HG02938 (cell line): ENCODE results near the gene INVS.
"Not testable (repeated sequence)": the region's sequence is repeated elsewhere in the genome, so short reads cannot be mapped to it uniquely, and the experiment has no call there.

Experiments used
- ATAC-seq: cut with Tn5 transposase; IDR thresholded peaks from one replicate; pipeline ENCODE4 v1.9.1; 2021; ENCODE audit warnings: mild to moderate bottlenecking, moderate library complexity; ENCODE audit not compliant: unreplicated experiment

The INVS gene

DNA sequence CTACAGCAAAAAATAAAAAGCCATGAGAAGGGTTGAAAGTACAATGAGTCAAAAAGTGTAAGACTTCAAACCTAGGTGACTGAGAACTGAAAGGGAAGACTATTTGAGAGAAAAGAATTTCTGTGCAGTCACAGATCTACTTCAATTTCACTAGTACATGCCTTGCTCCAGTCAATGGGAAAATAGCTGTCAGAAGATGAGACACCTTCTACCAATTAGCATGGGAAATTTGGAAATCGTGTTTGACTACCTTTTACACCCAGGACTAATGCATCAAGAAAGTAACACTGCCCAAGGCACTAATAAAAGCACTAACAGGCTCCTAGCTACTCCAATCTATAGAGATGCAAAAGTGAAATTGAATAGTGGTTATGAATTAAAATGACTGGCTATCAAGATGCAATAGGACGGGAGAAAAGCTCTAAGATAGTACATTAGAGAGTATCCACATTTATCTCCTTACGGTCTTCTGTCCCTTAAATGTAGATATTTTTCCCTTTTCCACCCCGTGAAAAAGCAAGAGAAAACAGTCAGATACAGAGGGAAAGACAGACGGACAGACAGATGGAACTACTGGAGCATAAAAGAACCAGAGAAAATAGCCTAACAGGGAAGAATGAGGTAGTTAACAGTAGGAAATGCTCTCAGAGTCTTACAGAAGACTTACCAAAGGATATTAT lies 15.5 kb upstream of the INVS start:
- peak; percentile 37 for ATAC-seq

DNA sequence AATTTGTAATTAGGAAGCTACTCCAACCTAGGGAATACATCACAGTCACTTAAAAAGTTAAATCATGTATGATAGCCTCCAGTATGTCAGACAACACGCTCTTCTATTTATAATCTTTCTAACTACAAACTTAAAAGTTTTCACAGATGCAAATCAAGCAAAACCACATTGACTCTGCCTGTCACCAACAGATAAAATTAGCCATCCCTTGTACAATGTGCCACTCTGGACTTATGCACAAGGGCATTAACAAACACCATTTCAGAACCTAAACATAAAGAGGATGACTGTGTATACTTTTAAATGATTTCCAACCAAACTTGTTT lies 15.0 kb upstream of the INVS start:
- peak; percentile 43 for ATAC-seq

DNA sequence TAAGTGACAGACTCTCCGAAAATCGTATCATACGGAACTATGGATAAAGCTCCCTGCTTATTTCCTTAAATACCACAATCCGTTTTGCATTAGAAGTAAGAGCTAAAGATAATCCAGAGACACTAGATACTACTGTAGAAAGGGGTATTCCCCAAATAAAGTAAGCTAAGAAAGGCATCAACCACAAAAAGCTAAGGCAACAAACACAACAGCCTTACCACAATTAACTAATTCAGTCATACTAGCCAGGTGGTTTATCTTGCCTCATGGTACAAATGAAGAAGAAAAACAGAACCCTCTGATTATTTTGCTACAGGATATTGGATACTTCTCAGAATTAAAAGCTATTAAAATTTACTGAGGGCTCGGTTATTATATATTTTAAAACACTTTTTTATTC lies 14.3 kb upstream of the INVS start:
- ATAC-seq = peak; percentile 87

DNA sequence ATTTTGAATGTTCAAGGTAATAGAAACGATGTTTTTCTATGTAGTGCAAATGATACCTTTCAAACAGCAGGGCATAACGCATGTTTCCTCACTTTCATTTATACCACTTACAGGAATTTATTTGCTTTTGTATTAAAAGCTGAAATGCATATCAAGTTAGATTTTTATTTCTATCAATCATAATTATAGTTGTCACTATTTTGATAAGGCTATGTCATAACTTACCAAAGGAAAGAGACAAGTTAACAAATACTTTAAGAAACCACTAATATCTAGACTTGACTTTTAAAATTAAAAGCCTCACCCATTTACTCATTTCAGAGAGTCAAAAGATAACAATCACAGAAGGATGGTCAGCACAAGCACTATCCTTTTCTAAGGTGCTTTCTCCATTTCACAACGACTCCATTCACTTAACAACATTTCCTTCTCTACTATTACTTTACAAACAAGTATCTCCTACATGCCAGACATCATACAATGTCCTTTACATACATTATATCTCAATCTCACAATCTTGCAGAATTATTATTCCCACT lies 12.9 kb upstream of the INVS start:
- no peak for ATAC-seq

DNA sequence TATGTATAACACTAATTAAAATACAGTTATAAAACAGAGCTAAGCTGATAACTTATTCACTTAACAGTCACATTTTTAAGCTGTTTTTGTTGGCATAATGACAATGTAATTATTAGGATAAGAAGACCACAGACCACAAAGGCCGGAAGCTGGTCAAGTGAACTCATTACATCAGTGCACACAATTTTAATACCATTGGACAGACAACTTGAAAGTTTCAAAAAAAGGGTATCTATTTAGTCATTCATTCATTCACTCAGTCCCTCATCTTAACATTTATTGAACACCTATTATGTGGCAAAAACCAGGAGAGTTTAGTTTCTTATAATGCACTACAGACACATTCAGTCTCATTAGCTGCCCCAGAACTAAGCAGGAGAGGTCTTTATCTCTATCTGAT lies 11.8 kb upstream of the INVS start:
- no peak for ATAC-seq

DNA sequence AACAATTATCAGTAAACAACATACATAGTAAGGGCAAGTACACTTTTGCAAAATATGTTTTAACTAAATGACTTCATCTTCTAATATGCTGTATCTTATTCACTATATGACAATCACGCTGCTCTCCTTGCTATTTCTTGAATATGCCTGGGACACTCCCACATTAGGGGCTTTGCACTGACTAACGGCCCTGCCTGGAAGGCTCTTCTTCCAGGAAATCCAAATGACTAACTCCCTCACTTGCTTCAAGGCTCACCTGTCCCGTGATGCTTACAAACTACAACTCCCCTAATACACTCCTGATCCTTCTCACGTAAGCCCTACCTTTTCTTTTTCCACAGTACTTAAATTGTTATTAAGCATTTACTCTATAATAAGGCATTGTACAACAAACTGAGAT lies 10.8 kb upstream of the INVS start:
- no peak for ATAC-seq

DNA sequence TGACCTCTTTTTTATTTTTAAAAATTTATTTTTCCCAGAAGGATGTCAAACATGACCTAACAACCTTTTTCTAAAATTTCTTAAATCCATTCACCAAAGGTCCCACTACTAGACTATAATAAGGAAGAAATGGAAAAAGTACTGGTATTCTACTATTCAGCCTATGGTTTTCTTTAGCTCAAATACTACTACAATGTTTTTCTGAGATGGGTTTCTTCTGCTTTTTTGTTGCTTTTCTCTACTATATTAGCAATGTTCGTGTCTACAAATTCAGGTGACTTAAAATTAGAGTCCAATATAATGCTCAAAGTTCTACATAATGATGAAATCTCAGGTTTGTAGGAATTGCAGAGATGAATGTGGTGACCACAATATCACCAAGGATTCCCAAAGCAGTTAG lies 8.2 kb upstream of the INVS start:
- ATAC-seq = no peak

DNA sequence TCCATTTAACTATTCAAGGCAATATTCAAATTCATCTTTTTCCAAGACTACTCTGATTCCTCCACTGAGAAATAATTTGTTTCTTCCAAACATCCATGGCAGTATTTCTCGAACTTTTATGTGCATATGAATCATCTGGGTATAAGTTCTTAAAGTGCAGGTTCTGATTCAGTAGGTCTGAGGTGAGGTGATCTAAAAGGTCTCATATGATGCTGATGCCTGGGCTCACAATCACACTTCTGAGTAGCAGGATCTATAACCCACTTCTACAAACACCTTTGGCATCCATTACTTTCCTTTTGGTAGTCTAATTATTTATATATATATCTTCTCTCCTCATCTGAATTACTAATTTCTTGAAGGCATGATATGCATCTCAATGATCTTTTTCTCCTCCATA lies 7.4 kb upstream of the INVS start:
- ATAC-seq = no peak

DNA sequence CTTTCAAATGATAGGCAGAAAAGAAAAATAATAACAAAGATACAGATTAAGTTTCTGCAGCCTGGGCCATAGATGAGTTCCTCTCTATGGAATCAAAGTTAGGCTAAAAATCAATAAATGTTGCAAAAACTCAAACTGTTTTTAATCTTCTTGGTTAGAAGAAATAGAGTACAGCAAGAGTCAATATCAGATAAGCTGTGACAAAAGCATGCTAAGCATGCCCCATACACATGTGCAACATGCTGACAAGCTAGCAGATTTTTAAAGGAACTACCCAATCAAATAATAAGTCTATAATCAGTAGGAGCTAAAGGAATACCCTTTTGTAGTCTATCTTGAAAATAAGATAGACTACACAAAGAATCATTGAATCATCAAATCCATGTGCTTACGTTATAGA lies 7.0 kb upstream of the INVS start:
- ATAC-seq = no peak

DNA sequence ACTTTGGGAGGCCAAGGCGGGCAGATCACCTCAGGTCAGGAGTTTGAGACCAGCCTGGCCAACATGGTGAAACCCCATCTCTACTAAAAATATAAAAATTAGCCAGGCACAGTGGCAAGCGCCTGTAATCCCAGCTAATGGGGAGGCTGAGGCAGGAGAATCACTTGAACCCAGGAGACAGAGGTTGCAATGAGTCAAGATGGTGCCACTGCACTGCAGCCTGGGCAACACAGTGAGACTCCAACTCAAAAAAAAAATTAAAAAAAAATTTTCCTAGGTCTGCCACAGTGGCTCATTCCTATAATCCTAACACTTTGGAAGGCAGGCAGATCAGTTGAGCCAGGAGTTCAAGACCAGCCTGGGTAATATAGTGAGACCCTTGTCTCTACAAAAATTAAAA lies 4.6 kb upstream of the INVS start:
- not testable (repeated sequence) for ATAC-seq

DNA sequence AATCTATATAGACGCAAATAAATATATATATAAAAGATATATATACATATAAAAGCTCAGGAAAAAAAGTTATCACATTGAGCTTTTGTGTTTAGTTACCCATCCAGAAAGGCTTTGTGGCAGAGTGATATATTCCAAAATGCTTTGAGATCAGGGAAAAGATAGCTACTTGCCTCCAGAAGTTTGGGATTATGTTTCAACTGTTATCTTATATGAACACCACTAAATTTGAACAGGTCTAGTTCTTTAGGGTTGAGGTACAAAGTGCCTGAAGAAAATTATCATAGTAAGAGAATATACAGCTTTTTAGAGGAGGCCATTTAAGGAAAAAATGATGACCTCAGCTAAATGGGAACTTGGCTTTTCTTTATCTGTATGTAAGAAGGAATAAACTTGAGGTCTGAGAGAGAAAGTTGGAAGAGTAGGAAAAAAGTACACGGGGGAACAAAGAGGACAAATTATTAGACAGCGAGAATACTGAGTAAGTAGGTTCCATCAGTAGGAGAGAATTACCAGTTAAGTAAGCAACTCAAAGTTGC lies 2.6 kb upstream of the INVS start:
- ATAC-seq = no peak

DNA sequence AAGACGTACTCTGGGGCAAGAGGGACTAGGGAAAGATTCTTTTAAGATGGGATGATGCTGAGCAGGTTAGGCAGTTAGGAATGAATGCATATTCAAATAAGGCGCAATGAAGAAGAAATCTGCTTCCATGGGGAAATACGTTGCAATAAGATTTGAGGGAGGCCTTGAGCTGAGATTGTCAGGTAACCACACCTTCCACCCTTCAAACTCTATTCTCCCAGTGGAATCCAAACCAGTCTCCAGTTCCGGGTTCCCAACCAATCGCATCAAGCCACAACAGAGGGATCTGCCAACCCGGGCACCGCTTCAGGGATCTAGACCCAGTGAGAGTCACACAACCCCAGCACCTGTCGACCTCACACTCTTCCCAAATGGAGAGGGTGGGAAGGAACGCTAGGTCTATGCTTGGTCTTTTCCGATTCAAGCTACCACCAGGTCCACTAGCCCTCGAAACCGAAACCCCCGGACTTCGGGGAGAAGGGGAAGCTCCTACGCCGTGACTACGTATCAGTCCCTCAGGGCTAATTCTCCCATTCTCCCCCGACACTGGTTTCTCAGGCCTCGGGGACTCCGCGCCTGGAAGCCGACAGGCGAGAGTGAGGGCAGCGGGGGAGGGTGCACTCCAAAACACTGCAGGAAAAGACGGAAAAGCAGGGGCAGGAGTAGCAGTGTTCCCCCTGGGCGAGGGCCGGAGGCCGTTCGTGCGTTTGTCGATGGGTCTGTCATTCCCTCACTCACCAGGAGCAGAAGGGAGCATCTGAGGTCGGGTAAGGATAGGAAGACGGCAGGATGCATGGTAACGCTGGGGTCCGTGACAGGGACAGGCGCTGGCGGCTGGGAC lies 777 bp upstream of the INVS start:
- peak; percentile 11 for ATAC-seq

DNA sequence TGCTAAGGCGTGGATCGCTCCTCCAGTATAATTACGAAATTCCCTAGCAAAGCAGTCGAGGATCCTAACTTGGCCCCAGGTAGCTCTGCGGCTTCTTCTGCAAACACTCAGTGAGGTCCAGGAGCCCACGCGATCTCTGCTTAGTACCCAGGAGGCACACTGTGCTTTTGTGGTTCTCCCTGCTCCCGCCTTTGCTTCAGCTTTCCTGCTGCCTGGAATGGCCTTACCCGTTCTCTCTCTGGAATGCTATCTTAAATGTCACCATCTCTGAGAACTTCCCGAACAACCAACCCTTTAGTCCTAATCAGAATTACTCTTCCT lies 639 bp downstream of the INVS start:
- peak; percentile 1 for ATAC-seq

DNA sequence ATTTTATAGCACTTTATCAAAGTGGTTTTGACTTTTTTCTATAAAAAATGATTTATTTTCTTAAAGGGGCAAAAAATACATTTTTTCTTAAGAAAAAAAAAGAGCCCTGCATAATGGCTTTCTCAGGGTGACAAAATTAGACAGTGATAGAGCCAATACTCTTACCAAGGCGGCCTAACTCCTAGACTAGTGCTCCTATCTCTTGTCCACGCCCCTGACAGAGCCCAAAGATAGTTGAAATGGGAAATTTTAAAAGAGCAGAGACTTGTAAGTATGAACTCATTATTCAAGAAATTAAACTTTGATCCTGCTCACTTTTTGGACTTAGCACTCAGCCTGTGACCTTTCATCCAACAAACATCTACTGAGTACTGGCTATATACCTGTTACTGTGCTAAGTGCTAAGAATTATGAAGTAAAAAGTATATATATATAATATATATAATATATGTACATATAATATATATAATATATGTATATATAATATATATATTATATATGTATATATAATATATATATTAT lies 1.2 kb downstream of the INVS start:
- ATAC-seq = no peak

DNA sequence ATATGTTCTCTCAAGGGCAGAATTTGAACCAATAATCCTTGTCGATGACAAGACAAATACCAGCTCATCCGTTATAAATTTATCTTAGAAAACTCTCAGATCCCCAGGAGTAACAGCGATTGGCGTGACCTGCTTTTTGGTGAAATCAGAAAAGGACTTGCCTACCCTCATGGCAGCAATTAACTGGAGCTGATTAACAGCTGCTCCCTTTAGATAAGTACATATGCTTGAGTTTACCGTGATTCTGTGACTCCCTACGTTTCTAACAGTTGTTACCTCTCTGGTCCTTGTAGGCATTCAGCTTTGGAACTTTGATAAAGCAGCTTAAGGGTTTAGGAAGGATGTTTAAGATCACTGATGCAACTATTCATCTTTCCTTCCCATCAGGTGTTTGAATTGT lies 2.6 kb downstream of the INVS start:
- no peak for ATAC-seq

DNA sequence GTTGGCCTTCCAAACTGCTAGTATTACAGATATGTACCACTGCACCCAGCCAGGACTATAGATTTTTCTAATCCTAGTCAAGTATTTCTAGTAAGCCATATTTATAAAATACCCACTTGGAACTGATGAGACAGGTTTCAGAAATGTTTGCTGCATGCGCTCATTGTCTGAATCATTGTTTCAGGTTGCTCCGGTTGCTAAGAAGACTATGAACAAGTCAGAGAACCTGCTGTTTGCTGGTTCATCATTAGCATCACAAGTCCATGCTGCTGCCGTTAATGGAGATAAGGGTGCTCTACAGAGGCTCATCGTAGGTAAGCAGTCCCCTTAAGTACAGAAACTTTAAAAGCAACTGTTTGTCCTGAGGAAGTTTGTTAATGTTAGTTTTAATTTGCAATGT lies 5.3 kb downstream of the INVS start:
- no peak for ATAC-seq

DNA sequence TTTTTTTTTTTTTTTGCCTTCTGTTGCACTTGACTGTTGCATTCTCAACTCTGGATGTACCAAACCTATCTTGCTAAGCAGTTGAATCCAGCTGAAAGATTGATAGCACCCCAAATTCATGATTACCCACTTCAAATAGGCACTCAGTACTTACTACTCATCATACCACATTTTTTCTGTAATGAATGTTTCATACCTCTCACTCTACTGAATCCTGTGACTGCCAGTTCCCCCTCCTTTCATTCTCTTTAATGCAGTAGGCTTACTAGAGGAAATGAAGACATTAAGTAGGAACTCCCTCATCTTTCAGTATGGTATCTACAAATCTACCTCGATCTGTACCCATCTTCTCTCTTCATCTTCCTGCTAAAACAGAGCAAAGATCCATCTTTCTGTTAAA lies 6.8 kb downstream of the INVS start:
- no peak for ATAC-seq

DNA sequence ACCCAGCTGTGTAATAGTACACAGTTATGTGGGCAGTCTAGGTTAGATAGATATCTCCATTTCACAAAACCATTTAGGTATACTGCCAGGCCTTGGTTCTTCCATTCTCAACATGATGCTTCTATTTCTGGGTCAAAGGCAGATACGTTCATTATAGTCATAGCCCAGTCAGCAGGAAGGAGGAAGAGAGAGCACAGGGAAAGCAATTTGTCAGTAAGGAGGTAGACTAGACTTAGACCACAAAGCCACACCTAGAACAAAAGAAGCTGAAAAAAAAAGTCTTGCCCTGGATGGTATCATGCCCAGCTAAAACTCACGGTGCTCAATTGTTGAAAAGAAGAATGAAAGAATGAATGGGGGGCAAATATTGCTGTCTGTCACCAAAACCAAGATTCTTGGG lies 7.6 kb downstream of the INVS start:
- ATAC-seq = no peak

DNA sequence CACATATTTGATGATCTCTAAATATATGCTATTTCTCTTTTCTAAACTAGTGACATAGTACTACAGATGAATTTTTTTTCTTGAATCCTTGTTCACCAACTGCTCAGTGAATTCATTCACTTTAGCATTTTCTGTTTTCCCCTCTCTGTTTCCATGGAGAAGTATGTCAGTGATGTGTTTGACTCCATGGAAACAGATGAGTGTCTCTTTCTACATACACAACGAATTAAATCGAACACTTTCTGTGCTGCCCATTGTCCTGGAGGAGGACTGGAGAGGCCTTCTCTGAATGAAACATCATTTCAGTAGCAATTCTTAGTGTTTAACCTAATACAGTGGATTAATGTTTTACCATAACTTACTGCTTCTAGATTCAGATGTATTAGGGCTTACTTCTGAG lies 9.5 kb downstream of the INVS start:
- ATAC-seq = no peak

DNA sequence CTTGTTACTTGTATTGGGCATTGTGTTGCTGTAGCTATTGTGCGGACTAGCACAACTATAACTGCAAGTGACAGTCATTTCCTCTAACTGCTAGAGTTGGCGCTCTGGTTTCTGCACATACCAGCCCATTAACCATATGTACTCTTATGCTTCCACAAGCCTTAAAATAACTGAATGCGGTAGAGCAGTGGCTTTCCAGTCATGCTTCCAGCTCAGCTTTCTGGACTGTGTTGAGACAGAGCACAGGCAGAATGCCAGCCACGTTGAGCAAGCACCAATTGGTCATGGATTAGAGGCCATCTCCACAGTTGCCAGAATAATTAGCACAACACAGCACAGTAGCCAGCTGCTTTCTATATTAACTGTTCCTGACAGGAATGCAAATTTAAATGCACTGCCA lies 12.2 kb downstream of the INVS start:
- no peak for ATAC-seq

DNA sequence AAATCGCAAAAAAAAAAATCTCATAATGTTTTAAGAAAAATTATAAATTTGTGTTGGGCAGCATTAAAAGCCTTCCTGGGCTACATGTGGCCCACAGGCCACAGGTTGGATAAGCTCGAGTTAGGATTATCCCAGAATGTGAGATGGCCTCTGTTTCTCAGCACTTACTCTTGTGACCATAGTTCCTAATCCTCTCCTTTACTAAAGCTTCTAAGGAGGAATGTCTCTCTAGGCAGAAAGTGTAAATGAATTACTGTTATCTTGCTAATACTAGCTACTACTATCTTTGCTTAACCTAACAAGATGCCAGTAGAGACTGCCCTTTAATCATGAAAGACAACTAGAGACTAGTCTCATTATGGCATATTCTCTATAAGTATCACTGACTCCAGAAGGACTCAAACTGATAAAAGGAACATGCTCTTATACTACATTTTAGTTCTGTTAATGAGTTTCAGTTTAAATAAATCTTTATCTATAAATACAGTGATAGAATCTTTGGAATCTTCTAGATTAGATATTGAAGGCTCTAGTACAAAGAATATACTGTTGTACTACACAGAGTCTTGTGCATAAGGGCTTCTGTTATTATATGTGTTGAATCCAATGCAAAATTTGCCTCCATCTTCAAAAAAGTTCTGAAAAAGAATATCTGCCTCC lies 13.8 kb downstream of the INVS start:
- no peak for ATAC-seq

DNA sequence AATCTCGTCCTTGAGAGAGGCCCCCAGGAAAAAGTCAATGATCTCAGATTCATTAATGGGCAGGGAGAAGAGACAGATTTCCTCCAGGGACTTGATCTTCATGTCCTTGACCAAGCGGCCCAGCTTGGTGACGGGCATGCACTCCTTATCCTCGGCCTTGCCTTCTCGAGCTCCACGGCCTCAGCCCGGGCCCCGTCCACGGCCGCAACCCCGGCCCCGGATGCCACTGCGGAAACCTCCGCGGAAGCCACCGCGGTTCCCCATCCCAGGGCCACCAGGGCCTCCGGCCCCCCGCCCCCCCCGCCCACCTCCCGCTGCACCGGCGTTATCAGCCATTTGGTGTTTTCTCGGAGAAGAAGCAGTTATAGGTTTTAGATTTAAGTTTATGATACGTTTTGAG lies 18.3 kb downstream of the INVS start:
- ATAC-seq = no peak
